SK-N-MC (cell line): Measurements from ENCODE around the gene ANKRD35.

Source experiments
- DNase-seq: peaks from one replicate; pipeline ENCODE4 v3.0.0-alpha.2; 2011; ENCODE audit warnings: low read depth, low spot score
- H3K27ac ChIP-seq: fragments of 200-600 bp; sonication (generic); 2 replicates; pipeline ENCODE4 v1.5.1; 2016; ENCODE audit warnings: mixed run types
- H3K36me3 ChIP-seq: fragments of 200-600 bp; sonication (generic); 2 replicates; pipeline ENCODE4 v1.6.1; 2017; ENCODE audit warnings: antibody characterized with exemption, low read length, mixed read lengths; ENCODE audit not compliant: insufficient read depth
- H3K4me3 ChIP-seq: fragments of 200-600 bp; sonication (generic); 2 replicates; pipeline ENCODE4 v1.5.1; 2016
- H3K9ac ChIP-seq: fragments of 200-600 bp; sonication (generic); 2 replicates; pipeline ENCODE4 v1.8.0; 2017; ENCODE audit warnings: mixed run types, mixed read lengths; ENCODE audit not compliant: insufficient read length
- H3K9me3 ChIP-seq: fragments of 200-600 bp; sonication (generic); 2 replicates; pipeline ENCODE4 v1.6.1; 2017; ENCODE audit warnings: low read depth, mild to moderate bottlenecking, antibody characterized with exemption, low read length, moderate library complexity, mixed read lengths
- EZH2 ChIP-seq: fragments of 200-600 bp; sonication (generic); IDR thresholded peaks from one replicate; pipeline ENCODE4 v1.6.1; 2017; ENCODE audit warnings: antibody characterized with exemption
- FOXP2 ChIP-seq: optimal IDR thresholded peaks from 2 replicates; pipeline ENCODE3; 2011; ENCODE audit warnings: mild to moderate bottlenecking, moderate library complexity; ENCODE audit not compliant: insufficient read depth; ENCODE audit errors: extremely low read length, control extremely low read depth
- POLR2AphosphoS5 ChIP-seq: IDR thresholded peaks from 2 replicates; pipeline ENCODE4 v1.6.1; 2012; ENCODE audit warnings: mild to moderate bottlenecking, low read depth, low read length, borderline replicate concordance

The ANKRD35 gene

GRCh38 chr1:145886816-145887215, 1.1 kb upstream of the ANKRD35 start:
- no peaks in the 10 kb centered on the region for H3K9me3 ChIP-seq
- H3K9ac ChIP-seq = no peak overlapping the region
- TF ChIP-seq POLR2AphosphoS5 = no peak
- no peak for TF ChIP-seq FOXP2
- no peak for TF ChIP-seq EZH2
- H3K36me3 ChIP-seq = no peaks in the 10 kb centered on the region
- no peak overlapping the region for H3K27ac ChIP-seq
- no peak for DNase-seq
- H3K4me3 ChIP-seq = no peak overlapping the region

DNA sequence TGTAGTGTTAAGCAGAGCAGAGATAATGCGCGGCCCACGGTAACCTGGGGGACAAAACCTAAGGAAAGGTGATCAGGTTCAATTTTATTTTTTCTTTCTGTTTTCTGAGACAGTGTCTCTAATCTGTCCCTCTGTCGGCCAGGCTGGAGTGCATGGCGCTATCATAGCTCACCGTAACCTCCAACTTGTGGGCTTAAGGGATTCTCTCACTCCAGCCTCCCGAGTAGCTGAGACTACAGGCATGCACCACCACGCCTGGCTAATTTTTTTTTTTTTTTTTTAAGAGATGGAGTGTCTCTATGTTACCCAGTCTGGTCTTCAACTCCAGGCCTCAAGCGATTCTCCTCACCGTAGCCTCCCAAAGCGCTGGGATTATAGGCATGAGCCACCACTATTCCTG, 724 bp upstream of the ANKRD35 start:
- H3K9me3 ChIP-seq = no peaks in the 10 kb centered on the region
- TF ChIP-seq POLR2AphosphoS5 = no peak
- TF ChIP-seq FOXP2 = no peak
- TF ChIP-seq EZH2 = no peak
- H3K9ac ChIP-seq = no peak overlapping the region
- no peak for DNase-seq
- peak overlapping the region; percentile 91 for H3K4me3 ChIP-seq
- H3K27ac ChIP-seq = no peak overlapping the region
- no peaks in the 10 kb centered on the region for H3K36me3 ChIP-seq

DNA sequence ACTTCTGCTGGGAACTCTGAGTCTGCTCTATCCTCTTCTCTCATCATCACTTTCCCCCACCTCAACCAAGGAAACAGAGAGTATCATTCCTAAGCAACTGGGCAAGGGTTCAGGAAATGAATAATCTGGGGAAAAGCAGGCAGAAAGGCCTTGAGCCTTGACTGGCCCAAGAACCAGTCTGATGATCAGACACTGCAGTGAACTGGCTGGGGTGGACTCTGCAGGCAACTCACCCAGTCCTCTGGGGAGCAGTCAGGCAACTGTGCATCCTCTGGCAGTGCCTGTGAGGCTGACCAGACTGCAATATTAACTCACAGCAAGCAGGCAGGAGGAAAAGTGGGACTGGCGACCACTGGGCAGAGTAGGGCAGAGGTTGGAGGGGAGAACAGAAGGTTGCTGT, 991 bp downstream of the ANKRD35 start:
- DNase-seq = no peak
- Histone ChIP-seq H3K36me3 (no peaks in the 10 kb centered on the region), H3K9ac (no peak overlapping the region), H3K27ac (no peak overlapping the region), H3K9me3 (no peaks in the 10 kb centered on the region), H3K4me3 (no peak overlapping the region)
- no peak for TF ChIP-seq FOXP2
- no peak for TF ChIP-seq POLR2AphosphoS5

DNA sequence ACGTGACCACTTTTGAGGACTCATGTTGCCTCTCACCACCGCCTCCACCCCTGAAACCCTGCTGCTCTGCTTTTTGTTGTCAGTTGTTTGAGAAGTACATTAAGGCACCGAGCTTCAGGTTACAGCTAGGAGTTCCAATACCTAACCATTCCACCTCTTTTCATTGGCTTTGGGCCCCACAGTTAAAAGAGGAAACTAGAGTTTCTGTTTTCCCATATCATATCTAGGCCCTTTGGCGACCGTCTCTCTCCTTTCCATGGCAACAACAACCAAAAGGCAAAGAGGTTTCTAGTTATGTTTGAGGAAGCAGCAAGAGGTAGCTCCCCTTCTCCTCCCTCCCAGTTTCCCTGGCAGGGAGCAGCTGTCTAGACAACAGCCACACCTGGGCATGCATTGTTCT, 5.9 kb downstream of the ANKRD35 start:
- H3K4me3 ChIP-seq = no peak overlapping the region
- DNase-seq = no peak
- H3K27ac ChIP-seq = no peak overlapping the region
- H3K9ac ChIP-seq = no peak overlapping the region
- no peaks in the 10 kb centered on the region for H3K36me3 ChIP-seq
- TF ChIP-seq FOXP2 (no peak), POLR2AphosphoS5 (no peak), EZH2 (no peak)
- H3K9me3 ChIP-seq = no peaks in the 10 kb centered on the region

GRCh38 chr1:145878724-145879123, 6.9 kb downstream of the ANKRD35 start:
- H3K27ac ChIP-seq = no peak overlapping the region
- no peak overlapping the region for H3K9ac ChIP-seq
- no peaks in the 10 kb centered on the region for H3K36me3 ChIP-seq
- no peak overlapping the region for H3K4me3 ChIP-seq
- no peak for DNase-seq
- H3K9me3 ChIP-seq = no peaks in the 10 kb centered on the region
- no peak for TF ChIP-seq EZH2
- TF ChIP-seq FOXP2 = no peak
- no peak for TF ChIP-seq POLR2AphosphoS5

DNA sequence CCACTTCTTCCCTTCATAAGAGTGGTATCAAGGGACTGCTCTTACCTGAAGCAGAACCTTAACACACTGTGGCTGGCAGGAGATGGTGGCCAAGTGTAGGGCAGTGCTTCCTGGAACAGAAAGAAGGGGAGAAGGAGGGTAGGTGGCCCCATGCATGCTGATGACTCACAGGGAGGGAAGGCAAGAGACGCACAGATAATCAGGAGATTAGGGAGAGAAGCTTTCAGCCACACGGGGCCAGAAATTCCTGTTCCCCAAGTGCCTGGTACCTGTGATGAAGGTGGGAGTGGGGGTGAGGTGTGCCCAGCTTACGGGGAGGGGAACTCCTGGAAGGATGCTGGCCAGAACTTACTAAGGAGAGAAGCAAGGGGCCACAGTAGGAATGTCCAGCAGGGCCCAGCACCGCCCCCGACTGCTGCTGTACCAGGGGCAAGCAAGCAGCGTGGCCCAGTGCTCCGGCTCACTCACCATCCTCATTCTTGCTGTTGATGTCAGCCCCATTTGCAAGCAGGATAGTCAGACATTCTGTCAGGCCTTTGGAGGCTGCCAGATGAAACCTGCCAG, 7.7 kb downstream of the ANKRD35 start:
- no peak overlapping the region for H3K9ac ChIP-seq
- no peak for TF ChIP-seq POLR2AphosphoS5
- TF ChIP-seq FOXP2 = no peak
- no peak for TF ChIP-seq EZH2
- H3K36me3 ChIP-seq = no peaks in the 10 kb centered on the region
- H3K9me3 ChIP-seq = no peaks in the 10 kb centered on the region
- no peak overlapping the region for H3K4me3 ChIP-seq
- no peak for DNase-seq
- H3K27ac ChIP-seq = no peak overlapping the region

- Histone ChIP-seq H3K27ac (no peak overlapping the region), H3K9me3 (no peaks in the 10 kb centered on the region), H3K9ac (no peak overlapping the region), H3K4me3 (no peak overlapping the region), H3K36me3 (no peaks in the 10 kb centered on the region)
- no peak for DNase-seq
- no peak for TF ChIP-seq FOXP2
- TF ChIP-seq POLR2AphosphoS5 = no peak
- no peak for TF ChIP-seq EZH2
Measured at GRCh38 chr1:145874646-145875045, 11.0 kb downstream of the ANKRD35 start.

- H3K9ac ChIP-seq = no peak overlapping the region
- H3K9me3 ChIP-seq = no peaks in the 10 kb centered on the region
- H3K4me3 ChIP-seq = no peak overlapping the region
- no peaks in the 10 kb centered on the region for H3K36me3 ChIP-seq
- H3K27ac ChIP-seq = no peak overlapping the region
- no peak for TF ChIP-seq EZH2
- no peak for TF ChIP-seq FOXP2
- TF ChIP-seq POLR2AphosphoS5 = no peak
- DNase-seq = no peak
Measured at GRCh38 chr1:145871994-145872924, 13.4 kb downstream of the ANKRD35 start.
